Measurements from ENCODE around the gene NCCRP1. TPM values are rescaled to one million over a fixed set of nuclear protein-coding genes. Genes with fewer than 3 reads are reported as not detected.

The NCCRP1 gene
- total RNA-seq, 1 donor from 2014 or later = not detected

DNA sequence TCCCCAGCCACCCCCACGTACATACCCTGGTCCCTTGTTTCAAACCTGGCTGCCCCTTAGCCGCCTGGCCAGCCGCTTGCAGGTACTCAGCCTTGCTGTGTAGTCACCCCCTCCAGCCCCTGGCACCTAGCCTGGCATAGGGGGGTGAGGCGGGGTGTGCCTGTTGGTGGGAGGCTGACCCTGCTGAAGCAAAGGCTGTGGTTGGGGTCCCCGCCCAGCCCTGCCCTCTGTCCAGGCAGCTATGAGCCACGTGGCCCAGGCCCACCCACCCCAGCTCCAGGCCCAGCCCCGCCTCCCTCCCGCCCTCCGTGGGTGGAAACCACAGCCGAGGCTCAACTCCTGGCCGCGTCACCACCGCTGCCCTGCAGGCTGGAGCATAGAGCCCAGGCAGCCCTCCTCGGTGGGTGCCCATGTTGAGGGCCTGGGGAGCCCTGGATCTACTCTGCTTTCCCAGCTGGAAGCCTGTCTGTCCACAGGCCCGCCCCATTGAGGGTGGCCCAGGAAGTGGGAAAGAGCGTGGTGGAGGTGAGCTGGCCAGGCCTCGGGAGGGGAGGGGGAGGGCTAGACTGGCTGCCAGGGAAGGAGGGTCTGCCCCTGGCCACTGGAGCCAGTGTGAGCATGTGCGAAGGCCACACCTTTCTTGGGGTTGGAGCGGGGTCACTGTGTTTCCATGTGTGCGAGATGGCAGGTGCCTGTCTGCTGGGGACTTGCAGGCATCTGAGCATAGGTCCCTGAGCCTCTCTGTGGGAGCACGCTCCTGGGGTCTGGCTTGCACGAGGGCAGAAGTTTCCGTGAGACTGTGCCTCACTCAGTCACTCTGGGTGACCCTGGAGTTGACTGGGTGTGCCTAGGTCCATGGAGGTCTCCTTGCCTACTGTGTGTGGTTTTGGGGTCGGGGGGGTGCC is 40.2 kb upstream of the NCCRP1 start:
- H3K27me3 ChIP-seq (ENCODE audit: low read depth) = no peaks in the 10 kb centered on the region
- H3K4me3 ChIP-seq = no peak overlapping the region
- no peaks in the 10 kb centered on the region for H3K36me3 ChIP-seq
- TF ChIP-seq, protein P1, sequence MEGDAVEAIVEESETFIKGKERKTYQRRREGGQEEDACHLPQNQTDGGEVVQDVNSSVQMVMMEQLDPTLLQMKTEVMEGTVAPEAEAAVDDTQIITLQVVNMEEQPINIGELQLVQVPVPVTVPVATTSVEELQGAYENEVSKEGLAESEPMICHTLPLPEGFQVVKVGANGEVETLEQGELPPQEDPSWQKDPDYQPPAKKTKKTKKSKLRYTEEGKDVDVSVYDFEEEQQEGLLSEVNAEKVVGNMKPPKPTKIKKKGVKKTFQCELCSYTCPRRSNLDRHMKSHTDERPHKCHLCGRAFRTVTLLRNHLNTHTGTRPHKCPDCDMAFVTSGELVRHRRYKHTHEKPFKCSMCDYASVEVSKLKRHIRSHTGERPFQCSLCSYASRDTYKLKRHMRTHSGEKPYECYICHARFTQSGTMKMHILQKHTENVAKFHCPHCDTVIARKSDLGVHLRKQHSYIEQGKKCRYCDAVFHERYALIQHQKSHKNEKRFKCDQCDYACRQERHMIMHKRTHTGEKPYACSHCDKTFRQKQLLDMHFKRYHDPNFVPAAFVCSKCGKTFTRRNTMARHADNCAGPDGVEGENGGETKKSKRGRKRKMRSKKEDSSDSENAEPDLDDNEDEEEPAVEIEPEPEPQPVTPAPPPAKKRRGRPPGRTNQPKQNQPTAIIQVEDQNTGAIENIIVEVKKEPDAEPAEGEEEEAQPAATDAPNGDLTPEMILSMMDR (IDR thresholded peaks at IDR 0.05; ENCODE audit: borderline replicate concordance) = no peak
- H3K27ac ChIP-seq (replicated peaks) = no peak overlapping the region
- intact Hi-C loops (cut with micrococcal nuclease) = no loop called here
- peaks cover 40% of the 10 kb centered on the region for H3K4me1 ChIP-seq
- no peaks in the 10 kb centered on the region for H3K9me3 ChIP-seq (replicated peaks)
- no peak for DNase-seq

DNA sequence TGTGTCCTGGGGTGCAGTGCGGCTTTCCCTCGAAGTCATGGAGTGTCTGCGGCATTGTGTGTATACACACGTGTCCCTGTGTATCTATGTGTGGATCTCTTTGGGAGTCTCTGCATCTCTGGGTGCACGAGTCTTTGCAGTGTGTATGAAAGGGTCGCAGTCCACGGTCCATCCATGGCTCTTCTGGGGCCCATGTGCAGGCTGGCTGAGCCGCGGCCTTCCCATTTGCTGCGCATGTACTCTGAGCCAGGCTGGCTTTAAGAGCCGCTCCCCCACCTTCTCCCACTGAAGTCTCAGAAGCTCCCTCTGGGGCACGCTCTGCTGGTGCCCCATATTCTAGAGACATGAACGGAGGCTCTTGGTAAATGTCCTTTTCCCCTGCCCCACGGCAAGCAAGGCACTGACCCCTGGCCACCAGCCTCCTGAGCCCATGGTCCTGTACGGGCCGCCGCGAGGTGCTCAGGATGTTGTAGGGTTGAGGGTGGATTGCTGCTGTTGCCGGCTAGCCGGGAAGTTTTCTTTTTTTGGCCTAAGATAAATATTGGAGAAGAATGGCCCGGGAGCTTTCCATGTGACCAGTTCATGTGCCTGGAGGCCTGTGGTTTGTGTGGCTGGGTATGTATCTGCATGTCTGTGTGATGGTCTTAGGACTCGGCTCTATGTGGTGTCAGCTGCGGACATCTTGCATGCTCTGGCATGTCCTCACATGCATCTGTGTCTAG is 39.3 kb upstream of the NCCRP1 start:
- no peaks in the 10 kb centered on the region for H3K9me3 ChIP-seq (replicated peaks)
- intact Hi-C loops (cut with micrococcal nuclease) = no loop called here
- TF ChIP-seq, protein P1 (IDR thresholded peaks at IDR 0.05; ENCODE audit: borderline replicate concordance) = no peak
- no peaks in the 10 kb centered on the region for H3K36me3 ChIP-seq
- no peaks in the 10 kb centered on the region for H3K27me3 ChIP-seq (ENCODE audit: low read depth)
- peaks cover 39% of the 10 kb centered on the region for H3K4me1 ChIP-seq
- no peak overlapping the region for H3K27ac ChIP-seq (replicated peaks)
- no peak for DNase-seq
- no peak overlapping the region for H3K4me3 ChIP-seq

DNA sequence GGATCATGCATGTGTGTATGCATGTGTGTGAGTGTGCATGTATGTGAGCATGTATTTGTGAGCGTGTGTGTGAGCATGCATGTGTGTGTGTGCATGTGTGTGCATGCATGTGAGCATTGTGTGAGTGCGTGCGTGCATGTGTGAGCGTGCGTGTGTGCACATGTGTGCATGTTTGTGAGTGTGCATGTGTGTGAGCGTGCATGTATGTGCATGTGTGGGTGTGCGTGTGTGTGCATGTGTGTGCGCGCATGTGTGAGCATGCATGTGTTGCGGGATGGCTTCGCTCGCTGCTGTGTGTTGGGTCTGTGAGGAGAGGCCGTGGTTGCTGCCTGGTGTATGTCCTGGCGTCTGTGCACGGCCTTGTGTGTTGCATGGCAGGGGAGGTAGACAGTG is 38.8 kb upstream of the NCCRP1 start:
- peaks cover 39% of the 10 kb centered on the region for H3K4me1 ChIP-seq
- TF ChIP-seq, protein P1 (IDR thresholded peaks at IDR 0.05; ENCODE audit: borderline replicate concordance) = no peak
- H3K27me3 ChIP-seq (ENCODE audit: low read depth) = no peaks in the 10 kb centered on the region
- no peaks in the 10 kb centered on the region for H3K36me3 ChIP-seq
- H3K9me3 ChIP-seq (replicated peaks) = no peaks in the 10 kb centered on the region
- no peak overlapping the region for H3K4me3 ChIP-seq
- DNase-seq = no peak
- intact Hi-C loops (cut with micrococcal nuclease) = no loop called here
- H3K27ac ChIP-seq (replicated peaks) = no peak overlapping the region

DNA sequence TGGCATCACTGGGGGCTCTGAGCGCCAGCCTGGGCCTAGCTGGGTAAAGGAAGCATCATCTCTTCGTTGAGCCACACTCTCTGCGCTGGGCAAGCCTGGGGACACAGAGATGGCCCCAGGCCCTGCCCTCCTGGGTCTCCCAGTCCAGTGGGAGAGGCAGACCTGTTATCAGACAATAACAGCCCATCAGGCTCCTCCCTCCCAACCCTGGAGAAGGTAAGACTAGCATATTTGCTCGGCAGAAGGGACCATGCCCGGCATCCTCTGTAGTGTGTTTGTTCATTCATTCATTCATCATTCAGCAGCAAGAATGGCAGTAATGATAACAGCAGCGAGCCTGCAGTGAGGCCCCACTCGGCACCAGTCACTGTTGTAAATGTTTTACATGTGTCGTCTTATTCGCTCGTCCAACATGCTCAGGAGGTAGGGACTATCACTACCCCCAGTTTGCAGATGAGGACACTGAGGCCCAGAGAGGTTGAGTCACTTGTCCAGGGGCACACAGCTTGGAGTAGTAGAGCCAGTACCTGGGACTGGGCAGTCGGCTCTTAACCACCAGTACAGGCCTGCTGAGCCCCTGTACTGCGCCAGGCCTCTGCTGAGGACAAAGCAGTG is 38.0 kb upstream of the NCCRP1 start:
- TF ChIP-seq, protein P1 (IDR thresholded peaks at IDR 0.05; ENCODE audit: borderline replicate concordance) = no peak
- no peak for DNase-seq
- Histone ChIP-seq H3K27me3 (ENCODE audit: low read depth) (no peaks in the 10 kb centered on the region), H3K4me3 (no peak overlapping the region), H3K9me3 (replicated peaks) (no peaks in the 10 kb centered on the region), H3K27ac (replicated peaks) (no peak overlapping the region), H3K36me3 (no peaks in the 10 kb centered on the region), H3K4me1 (peaks cover 39% of the 10 kb centered on the region)
- intact Hi-C loops (cut with micrococcal nuclease) = no loop called here

DNA sequence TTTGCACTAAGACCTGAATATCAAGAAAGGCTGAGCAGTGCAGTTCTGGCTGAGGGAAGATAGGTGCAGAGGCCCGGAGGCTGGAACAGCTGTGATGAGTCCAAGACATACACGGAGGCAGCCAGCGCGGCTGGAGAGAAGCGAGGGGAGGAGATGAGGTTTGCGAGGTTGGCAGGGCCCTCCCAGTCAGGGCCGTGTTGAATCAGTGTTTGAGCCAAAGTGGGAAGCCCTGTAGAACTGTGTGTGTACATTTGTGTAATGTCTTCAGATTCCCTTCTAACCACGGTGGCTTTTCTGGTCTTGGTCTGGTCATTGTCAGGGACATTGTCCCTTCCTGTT is 36.3 kb upstream of the NCCRP1 start:
- intact Hi-C loops (cut with micrococcal nuclease) = no loop called here
- H3K27me3 ChIP-seq (ENCODE audit: low read depth) = no peaks in the 10 kb centered on the region
- no peaks in the 10 kb centered on the region for H3K9me3 ChIP-seq (replicated peaks)
- peak; percentile 39 for DNase-seq
- TF ChIP-seq, protein P1 (IDR thresholded peaks at IDR 0.05; ENCODE audit: borderline replicate concordance) = no peak
- no peaks in the 10 kb centered on the region for H3K36me3 ChIP-seq
- peaks cover 28% of the 10 kb centered on the region for H3K4me1 ChIP-seq
- no peak overlapping the region for H3K27ac ChIP-seq (replicated peaks)
- H3K4me3 ChIP-seq = no peak overlapping the region

Data from left ventricle myocardium inferior (tissue), 1 donor.